Upper lobe of right lung (tissue), 1 donor: ENCODE measurements around the gene FAM163A. TPM values are rescaled to one million over a fixed set of nuclear protein-coding genes. Genes with fewer than 3 reads are reported as not detected.

Experiments used
- ATAC-seq: fragments of 200-7000 bp; cut with Tn5 transposase; one replicate; pipeline ENCODE4 v1.9.1; 2020; ENCODE audit warnings: mild to moderate bottlenecking, moderate library complexity
- DNase-seq: peaks from one replicate; pipeline ENCODE4 v3.0.0-alpha.2; 2020
- H3K27ac ChIP-seq: fragments of 200-600 bp; one replicate; pipeline ENCODE4 v1.8.0; 2022
- H3K27me3 ChIP-seq: fragments of 200-600 bp; one replicate; pipeline ENCODE4 v1.8.0; 2022; ENCODE audit warnings: mild to moderate bottlenecking
- H3K36me3 ChIP-seq: fragments of 200-600 bp; one replicate; pipeline ENCODE4 v1.8.0; 2022
- H3K4me1 ChIP-seq: fragments of 200-600 bp; one replicate; pipeline ENCODE4 v1.8.0; 2022
- H3K4me3 ChIP-seq: fragments of 200-600 bp; one replicate; pipeline ENCODE4 v1.8.0; 2022; ENCODE audit warnings: mild to moderate bottlenecking
- H3K9me3 ChIP-seq: fragments of 200-600 bp; one replicate; pipeline ENCODE4 v1.8.0; 2022
- intact Hi-C: fragments of 100-400 bp; cut with DNase I; formaldehyde crosslinking; loops from one replicate; pipeline ENCODE4 v1.11.0; 2022
- total RNA-seq: library from RNA; stranded (reverse); fragmentation: NEBNext Ultra II Directional; extraction: Animal tissue kit (Norgen Biotek cat#: 25700); gene quantifications from one replicate; pipeline ENCODE4 v1.2.1, GENCODE V29; 2021
- TF ChIP-seq, protein P1 (sequence below): fragments of 200-600 bp; IDR thresholded peaks from one replicate; pipeline ENCODE4 v1.8.0; 2022; ENCODE audit warnings: antibody characterized with exemption
- donor health status: DM: no; HTN: yes; CAD: no; lungs with severe emphysema.

FAM163A gene
- total RNA-seq, 1 donor from 2014 or later = not detected

DNA sequence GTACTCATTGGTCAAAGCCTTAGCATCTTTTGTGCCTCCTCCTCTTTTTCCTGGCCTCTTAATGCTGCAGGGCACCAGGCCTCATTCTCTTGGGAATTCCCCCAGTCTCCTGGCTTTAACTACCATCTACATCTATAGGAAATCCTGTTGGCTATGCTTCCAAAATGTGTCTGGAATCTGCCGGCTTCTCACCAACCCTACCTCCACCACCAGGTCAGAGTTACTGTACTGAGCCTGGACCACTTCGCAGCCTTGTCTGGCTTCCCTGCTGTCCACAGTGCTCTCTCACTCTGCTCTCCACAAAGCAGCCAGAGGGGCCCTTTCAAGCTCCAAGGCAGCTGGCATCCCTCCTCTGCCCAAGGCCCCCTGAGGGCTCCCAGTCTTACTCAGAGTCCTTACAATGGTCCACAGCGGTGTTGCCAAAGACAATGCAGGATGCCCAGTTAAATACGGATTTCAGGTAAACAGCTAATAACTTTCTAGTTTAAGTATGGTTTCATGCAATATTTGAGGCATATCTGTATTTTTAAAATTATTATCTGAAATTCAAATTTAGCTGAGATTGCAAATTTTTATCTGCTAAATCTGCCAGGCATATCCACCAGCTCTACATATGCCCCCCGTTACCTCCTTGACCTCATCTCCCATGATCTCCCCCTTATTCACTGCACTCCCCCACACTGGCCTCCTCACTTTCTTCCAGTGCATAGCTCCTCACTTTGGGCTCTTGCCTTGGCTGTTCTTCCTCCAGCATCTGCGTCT lies 34.5 kb upstream of the FAM163A start:
- H3K9me3 ChIP-seq = peaks cover 1% of the 10 kb centered on the region
- no peaks in the 10 kb centered on the region for H3K27me3 ChIP-seq
- no peak overlapping the region for H3K27ac ChIP-seq
- H3K4me3 ChIP-seq = no peak overlapping the region
- H3K36me3 ChIP-seq = no peaks in the 10 kb centered on the region
- DNase-seq (no peak), ATAC-seq (no peak)
- H3K4me1 ChIP-seq = peaks cover 4% of the 10 kb centered on the region
- intact Hi-C loops = loop anchor here (5.0 kb wide), 1 partner anchor 104 kb away; no protein-coding TSS in a partner anchor
- TF ChIP-seq, protein P1, sequence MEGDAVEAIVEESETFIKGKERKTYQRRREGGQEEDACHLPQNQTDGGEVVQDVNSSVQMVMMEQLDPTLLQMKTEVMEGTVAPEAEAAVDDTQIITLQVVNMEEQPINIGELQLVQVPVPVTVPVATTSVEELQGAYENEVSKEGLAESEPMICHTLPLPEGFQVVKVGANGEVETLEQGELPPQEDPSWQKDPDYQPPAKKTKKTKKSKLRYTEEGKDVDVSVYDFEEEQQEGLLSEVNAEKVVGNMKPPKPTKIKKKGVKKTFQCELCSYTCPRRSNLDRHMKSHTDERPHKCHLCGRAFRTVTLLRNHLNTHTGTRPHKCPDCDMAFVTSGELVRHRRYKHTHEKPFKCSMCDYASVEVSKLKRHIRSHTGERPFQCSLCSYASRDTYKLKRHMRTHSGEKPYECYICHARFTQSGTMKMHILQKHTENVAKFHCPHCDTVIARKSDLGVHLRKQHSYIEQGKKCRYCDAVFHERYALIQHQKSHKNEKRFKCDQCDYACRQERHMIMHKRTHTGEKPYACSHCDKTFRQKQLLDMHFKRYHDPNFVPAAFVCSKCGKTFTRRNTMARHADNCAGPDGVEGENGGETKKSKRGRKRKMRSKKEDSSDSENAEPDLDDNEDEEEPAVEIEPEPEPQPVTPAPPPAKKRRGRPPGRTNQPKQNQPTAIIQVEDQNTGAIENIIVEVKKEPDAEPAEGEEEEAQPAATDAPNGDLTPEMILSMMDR = no peak

DNA sequence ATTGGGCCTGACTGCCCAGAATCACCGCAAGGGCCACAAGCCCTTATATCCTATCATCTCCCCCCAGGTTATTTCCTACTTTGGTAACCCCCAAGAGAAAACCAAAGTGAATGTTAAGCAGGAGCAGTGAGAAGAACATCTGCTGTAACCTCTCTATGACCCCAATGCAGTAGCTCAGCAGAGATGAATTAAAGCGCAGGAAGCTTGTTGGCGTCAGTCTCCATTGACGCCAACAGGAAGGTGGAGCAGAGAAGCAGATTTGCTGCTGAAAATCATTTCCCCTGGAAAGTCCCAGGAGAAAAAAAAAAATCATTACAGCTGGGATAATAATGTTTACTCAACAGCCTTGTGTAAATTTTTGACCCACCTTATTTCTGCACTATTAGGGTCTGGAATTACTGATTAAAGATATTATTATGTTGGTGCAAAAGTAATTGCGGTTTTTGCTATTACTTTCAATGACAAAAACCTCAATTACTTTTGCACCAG lies 33.2 kb upstream of the FAM163A start:
- TF ChIP-seq, protein P1 = no peak
- Histone ChIP-seq H3K36me3 (no peaks in the 10 kb centered on the region), H3K9me3 (peaks cover 14% of the 10 kb centered on the region), H3K27me3 (no peaks in the 10 kb centered on the region), H3K4me3 (no peak overlapping the region), H3K4me1 (peaks cover 4% of the 10 kb centered on the region), H3K27ac (no peak overlapping the region)
- intact Hi-C loops = loop anchor here (5.0 kb wide), 1 partner anchor 102 kb away; no protein-coding TSS in a partner anchor
- DNase-seq (no peak), ATAC-seq (peak; percentile 35)

DNA sequence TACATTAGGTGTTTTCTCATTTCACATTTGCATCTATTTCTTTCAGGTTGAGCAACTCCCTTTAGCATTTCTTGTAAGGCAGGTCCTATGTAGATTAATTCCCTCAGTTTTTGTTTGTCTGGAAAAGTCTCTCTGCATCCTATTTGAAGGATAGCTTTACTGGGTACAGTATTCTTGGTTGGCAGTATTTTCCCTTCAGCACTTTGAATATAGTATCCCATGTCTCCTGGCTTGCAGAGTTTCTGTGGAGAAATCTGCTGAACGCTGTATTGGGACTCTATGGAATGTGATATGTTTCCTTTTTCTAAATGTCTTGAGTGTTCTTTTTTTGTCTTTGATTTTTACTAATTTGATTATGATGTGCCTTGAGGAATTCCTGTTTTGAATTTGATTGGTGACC lies 28.9 kb upstream of the FAM163A start:
- no peaks in the 10 kb centered on the region for H3K36me3 ChIP-seq
- no peak overlapping the region for H3K4me3 ChIP-seq
- no peaks in the 10 kb centered on the region for H3K27me3 ChIP-seq
- TF ChIP-seq, protein P1 = no peak
- H3K9me3 ChIP-seq = peaks cover 27% of the 10 kb centered on the region
- no peak overlapping the region for H3K27ac ChIP-seq
- no peak for ATAC-seq
- intact Hi-C loops = no loop called here
- no peak for DNase-seq
- peaks cover 2% of the 10 kb centered on the region for H3K4me1 ChIP-seq

DNA sequence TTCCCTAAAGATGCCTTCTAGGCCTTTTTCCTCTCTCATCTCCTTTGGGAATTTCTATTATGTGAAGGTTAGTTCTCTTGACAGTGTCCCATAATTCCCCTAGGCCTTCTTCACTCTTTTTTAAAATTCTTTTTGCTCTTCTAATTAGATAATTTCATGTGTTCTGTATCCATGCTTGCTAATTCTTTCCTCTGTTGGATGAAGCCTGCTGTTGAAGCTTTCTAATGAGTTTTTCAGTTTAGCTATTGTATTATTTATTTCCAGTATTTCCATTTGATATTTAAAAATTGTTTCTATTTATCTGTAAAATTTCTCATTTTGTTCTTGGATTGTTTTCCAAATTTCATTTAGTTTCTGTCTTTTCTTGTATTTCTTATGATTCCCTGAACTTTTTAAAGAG lies 28.5 kb upstream of the FAM163A start:
- DNase-seq (no peak), ATAC-seq (no peak)
- intact Hi-C loops = no loop called here
- Histone ChIP-seq H3K4me1 (no peaks in the 10 kb centered on the region), H3K4me3 (no peak overlapping the region), H3K27ac (no peak overlapping the region), H3K9me3 (peaks cover 27% of the 10 kb centered on the region), H3K36me3 (no peaks in the 10 kb centered on the region), H3K27me3 (no peaks in the 10 kb centered on the region)
- TF ChIP-seq, protein P1 = no peak

DNA sequence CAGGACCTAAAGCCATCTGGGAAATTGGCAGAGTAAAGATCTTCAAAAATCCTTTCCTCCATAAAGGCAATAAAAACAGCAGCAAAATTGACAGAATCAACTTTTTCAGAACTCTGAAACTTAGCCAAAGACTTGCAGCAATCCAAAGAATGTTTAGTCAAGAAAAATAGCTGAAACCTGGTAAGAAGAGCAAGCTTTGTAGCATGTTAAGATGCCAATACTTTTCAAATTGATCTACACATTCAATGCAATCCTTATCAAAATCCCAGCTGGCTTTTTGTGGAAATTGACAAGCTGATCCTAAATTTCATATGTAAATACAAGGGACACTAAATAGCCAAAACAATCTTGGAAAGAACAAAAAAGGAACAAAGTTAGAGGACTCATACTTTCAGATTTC lies 23.8 kb upstream of the FAM163A start:
- intact Hi-C loops = no loop called here
- H3K36me3 ChIP-seq = no peaks in the 10 kb centered on the region
- H3K4me1 ChIP-seq = no peaks in the 10 kb centered on the region
- peaks cover 19% of the 10 kb centered on the region for H3K9me3 ChIP-seq
- DNase-seq (no peak), ATAC-seq (no peak)
- TF ChIP-seq, protein P1 = no peak
- no peak overlapping the region for H3K4me3 ChIP-seq
- H3K27ac ChIP-seq = no peak overlapping the region
- H3K27me3 ChIP-seq = no peaks in the 10 kb centered on the region
